Prostate gland (tissue), 2 donors: ENCODE measurements around the gene CCL15.

Experiments used
- POLR2A ChIP-seq: fragments of 450-650 bp; IDR thresholded peaks from one replicate; pipeline ENCODE4 v1.6.1; 2016; ENCODE audit warnings: antibody characterized with exemption, mild to moderate bottlenecking
- POLR2AphosphoS5 ChIP-seq: sonication (generic); formaldehyde crosslinking; IDR thresholded peaks from one replicate; pipeline ENCODE4 v1.6.1; 2017; ENCODE audit warnings: antibody characterized with exemption
- TF ChIP-seq, protein P1 (sequence below), 4 experiments: fragments of 200-600 bp in 2 of 4; fragments of 450-650 bp in 2 of 4; sonication (generic) in 2 of 4; IDR thresholded peaks; 1 replicate in 3 of 4; 2 replicates in 1 of 4; pipeline ENCODE4 v1.5.1; 2016 to 2019; ENCODE audit warnings: antibody characterized with exemption in 4 of 4, mild to moderate bottlenecking in 2 of 4, moderate library complexity in 2 of 4

- TF ChIP-seq, protein P1, sequence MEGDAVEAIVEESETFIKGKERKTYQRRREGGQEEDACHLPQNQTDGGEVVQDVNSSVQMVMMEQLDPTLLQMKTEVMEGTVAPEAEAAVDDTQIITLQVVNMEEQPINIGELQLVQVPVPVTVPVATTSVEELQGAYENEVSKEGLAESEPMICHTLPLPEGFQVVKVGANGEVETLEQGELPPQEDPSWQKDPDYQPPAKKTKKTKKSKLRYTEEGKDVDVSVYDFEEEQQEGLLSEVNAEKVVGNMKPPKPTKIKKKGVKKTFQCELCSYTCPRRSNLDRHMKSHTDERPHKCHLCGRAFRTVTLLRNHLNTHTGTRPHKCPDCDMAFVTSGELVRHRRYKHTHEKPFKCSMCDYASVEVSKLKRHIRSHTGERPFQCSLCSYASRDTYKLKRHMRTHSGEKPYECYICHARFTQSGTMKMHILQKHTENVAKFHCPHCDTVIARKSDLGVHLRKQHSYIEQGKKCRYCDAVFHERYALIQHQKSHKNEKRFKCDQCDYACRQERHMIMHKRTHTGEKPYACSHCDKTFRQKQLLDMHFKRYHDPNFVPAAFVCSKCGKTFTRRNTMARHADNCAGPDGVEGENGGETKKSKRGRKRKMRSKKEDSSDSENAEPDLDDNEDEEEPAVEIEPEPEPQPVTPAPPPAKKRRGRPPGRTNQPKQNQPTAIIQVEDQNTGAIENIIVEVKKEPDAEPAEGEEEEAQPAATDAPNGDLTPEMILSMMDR (IDR thresholded peaks at IDR 0.05) = no peak
- TF ChIP-seq POLR2AphosphoS5 = no peak
- no peak for TF ChIP-seq POLR2A
These were observed 47.6 kb downstream of the CCL15 start for GRCh38 chr17:35953720-35954119.
